NCI-H748 (cell line): ENCODE results near the gene FUT2.

Experiments
- DNase-seq: peaks from one replicate; lab custom pipeline; 2025; ENCODE audit not compliant: unreplicated experiment; lab: John Stamatoyannopoulos, UW

The FUT2 gene

DNA sequence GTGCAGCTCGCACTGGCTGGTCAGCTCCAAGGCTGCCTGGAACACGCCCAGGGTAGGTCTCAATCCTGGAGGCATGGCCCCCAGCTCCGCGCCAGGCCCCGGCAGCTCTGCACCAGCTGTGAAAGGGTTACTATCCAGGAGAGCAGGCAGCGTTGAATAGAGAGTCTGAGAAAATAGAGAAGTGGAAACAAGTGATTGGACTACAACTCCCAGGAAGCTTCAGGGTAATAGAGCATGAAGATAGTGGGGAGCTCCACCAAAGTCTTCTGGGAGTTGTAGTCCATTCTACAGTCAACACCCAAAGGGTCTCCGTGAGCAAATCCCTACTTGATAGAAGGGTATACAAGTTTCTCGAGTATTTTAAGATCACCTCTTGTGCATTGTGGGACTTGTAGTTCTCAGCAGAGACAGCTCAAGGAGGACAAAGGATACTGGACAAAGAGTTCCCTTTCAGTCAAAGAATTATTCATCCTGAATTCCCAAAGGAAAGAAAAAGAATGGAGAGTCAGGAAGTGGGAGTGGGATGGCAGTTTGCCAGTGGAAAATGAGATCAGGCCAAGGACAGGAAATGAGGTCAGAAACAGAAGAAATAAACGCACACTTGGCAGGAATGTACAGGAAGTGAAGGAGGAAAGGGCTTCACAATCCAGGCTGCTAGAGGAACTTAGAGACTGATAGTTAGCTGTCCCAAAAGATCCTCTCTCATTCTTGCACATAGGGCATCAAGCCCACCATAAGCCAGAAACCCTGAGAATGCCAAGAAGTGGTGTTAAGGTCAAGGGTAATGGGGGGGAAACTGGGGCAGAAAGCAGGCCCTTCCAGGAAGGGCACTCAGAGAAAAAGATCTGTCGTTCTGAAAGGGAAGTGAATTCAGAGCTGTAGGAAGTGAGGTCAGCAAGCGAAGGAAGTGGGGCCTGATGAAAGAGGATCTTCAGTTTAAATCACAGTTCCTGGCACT is 29.3 kb downstream of the FUT2 start:
- DNase-seq = peak; percentile 61

DNA sequence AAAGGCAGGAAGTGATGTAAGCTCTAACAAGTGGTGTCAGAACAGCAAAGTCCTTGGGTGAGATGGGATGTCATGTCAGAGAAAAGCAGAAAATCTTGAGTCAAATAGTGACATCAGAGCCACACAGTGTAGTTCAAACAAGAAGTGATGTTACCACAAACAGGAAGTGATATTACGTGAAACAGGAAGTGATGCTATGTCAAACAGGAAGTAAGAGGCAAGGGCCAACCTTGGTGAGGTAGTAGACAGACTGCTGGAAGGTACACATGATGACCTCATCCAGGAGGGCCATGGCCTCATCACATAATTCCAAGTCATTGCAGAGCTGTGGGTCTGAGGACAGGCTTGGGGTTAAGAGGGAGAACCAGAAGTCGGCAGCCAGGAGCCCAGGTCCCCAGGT is 30.8 kb downstream of the FUT2 start:
- no peak for DNase-seq

DNA sequence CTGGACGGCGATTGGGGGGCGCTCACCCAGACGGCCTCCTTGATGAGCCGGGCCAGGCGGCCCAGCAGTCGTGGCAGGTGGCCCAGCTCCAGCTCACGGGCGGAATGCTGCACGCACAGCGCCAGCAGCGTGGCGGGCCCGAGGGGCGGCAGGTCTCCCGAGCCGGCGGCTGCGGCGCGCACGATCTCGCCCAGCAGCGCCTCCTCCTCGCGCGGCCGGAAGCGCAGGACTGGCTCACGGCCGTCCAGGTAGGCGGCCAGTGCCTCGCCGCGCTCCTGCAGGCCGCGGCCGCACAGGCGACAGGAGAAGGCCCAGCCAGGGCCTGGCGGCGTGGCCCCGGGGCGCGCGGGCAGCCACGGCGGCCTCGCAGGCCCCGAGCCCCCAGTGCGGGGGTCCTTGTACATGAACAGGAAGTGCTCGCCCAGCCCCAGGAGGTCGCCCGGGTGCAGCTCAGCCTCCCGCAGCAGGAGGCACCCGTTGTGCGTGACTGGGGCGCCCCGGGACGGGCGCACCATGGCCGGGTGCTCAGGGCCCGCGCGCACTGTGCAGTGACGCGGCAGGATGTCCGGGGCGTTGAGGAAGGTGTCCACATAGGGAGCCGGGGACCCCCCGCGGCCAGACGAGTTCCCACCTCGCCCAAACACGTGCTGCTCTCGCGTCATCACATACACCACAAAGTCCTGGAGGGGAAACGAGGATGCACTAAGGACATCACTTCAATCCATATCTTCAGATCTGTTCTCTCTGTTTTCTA is 33.3 kb downstream of the FUT2 start:
- DNase-seq = no peak

DNA sequence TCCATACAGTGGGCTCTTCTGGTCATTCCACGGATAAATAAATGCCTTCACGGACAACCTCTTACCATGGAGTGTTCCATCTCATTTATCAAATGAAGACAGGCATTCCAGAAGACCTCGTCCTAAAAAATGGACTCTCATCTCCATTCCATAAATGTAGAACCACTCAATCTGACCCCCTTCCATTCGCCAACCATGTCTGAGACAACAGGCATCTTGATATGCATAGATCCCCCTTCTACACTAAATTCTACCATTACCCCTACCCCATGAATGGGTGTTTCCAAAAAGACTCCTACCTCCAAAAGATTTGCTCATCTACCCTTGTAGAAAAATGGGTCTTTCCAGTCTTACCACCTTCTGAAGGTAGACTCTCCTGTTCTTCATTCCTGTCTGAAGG is 35.7 kb downstream of the FUT2 start:
- DNase-seq = no peak

DNA sequence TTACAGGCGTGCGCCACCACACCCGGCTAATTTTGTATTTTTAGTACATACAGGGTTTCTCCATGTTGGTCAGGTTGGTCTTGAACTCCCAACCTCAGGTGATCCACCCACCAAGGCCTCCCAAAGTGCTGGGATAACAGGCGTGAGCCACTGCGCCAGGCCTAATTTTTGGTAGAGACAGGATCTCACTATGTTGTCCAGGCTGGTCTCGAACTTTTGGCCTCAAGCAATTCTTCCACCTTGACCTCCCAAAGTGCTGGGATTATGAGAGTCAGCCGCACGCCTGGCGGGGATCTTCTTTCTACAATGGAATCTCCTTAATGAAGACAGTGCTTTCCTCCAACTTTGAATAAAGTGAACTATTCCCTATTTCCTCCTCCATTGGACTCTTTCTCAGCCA is 38.9 kb downstream of the FUT2 start:
- DNase-seq = no peak

DNA sequence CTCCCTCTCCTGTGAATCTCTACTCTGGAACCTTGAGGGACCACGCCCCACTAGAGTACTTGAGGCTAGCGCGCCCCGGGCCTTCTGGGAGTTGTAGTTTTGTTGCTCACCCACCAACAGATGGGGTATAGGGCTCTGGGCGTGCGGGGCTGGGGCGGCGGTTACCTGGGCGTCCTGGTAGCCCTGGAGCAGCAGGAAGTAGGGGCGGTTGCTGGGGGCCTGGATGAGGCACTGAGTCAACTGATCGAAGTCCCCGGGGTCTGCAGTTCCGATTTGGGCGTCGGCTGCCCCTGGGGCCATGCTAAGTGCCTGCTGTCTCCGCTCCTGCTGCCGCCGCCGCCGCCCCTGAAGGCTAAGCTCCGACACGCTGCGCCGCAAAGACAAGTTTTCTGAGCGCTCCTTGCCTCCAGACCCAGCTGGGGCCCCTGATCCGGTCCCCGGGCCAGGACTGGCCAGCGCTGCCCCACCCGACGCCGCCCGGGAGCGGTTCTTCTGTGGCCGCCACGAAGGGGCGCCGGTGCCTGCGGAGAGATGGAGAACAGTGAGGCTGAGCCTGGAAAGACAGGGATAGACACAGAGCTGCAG is 39.4 kb downstream of the FUT2 start:
- peak; percentile 90 for DNase-seq

DNA sequence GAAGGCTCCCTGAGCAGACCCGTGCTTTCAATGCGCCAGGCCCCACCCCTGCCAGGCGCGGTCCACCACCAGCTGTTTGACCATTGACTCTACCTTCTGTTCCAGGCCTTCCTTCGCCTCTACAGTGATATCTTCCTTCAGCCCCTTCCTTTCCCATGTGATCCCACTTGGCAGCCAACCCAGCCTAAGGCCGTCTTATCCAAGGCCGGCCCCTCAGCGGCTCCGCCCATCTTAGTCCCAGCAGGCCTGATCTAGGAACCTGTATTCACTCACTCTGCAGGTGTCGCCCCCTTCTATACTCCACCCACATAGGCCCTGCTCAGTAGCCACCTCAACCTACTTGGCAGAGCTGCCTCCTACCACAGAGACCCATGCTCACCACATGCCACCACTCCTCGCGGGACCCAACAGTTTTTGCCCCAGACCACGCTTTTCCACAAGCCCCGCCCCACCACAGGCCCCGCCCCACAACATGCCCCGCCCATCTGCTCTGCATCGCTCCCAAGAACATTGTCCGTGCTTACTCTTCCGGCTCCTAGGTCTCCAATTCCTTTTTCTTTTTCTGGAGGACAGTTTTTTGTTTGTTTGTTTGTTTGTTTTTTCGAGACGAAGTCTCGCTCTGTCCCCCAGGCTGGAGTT is 41.7 kb downstream of the FUT2 start:
- peak; percentile 58 for DNase-seq

DNA sequence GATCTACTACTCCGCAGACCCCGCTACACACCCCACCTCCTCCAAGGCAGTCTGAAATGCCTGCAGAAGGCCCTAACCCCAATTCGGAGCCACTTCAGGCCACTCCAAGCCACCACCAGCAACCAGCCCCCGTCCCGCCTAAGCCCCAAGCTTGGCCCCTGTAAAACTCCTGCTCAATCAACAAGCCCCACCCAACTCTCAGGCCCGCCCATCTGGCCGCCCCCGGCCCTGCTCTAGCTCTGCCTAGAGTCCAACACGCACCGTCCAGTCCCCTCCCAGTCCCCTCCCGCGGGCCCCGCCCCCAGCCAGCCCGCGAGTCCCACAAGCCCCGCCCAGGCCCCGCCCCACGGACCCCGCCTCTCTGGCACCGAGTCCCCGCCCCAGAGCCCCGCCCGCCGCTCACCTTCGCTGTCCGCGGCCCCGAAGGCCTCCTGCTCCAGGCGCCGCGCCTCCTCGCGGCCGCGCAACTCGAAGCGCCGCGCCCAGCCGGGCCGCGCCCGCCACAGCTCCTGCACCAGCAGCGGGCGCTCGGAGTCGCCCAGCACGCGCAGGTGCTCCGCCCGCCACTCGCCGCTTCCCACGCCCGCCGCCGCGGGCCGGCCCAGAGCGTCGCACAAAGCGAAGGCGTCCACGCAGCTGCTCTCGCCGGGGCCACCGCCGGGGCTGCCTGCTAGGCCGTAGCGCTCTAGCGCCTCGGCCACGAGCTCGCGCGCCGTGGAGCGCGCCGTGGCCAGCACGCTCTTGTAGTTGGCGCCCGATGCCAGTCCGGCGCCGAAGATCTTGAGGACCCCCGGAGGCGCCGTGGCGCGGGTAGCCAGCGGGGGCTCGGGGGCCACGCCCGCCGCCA is 43.0 kb downstream of the FUT2 start:
- DNase-seq = peak; percentile 97

DNA sequence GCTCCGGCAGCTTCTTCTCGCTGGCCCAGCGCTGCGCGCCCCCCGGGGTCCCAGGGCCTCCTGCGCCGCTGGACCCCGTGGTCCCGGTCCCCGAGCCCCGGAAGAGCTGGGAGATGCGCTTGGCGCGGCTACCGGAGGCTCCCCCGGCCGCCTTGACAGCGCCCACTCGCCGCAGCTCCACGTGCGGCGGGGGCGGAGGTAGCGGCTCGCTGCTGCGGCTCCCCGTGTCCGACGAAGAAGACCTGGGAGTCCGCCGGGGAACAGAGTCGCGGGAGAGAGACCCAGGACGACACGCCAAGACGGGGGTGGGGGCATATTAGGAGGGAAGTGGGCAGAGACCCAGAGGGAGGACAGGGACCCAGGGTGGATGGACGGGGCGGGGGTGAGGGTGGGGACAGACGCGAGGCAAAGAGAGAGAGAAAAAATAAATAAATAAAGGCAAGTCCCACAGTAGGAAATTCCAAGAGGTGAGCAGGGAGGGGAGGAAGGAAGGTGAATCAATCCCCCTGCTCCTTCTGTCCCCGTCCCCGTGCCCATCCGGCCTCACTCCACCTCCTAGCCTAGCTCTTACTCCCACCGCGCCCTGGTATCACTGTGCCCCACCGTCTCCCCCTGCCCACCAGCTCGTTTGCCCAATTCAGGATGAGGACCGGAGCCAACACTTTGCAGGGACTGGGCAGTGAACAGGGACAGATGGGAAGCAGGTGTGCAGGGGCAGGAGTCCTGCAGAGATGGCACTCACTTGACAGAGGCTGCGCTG is 43.8 kb downstream of the FUT2 start:
- peak; percentile 68 for DNase-seq

DNA sequence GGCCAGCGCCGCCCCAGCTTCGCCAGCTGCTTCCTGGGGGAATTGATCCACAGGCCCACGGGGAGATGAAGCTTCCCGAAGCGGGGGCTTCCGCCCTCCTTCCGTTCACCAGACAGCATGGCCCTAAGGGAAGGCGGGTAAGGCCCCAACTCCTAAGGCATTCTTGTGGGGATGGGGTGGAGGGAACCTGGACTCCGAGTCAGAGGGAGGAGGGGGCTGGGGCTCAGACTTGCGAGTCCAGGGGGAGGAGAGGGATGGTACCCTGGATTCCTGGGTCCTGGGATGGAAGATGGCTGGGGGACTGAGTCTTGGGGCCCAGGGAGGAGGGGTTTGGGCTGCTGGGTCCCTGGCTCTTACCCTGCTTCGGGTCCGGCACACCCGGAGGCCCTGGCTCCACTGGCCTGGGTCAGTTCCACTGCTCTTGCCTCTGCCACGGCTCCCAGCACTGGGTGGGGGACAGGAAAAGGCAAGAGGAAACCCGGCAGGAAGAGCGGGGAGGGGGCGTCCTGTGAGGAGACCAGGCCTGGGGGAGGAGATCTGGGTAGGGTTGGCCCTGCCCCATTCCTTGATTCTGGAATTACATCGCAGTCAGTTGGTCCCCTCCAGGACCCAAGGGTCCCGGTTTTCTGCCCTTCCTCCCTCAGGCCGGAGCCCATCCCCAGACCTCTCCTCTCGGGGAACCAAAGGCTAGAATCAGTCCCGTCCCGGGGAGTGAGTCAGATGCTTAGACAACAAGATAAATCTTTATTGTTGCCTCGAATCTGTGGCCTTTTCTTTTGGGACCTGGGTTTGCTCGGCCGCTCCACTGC is 44.6 kb downstream of the FUT2 start, which contains the start of gene RASIP1:
Gene RASIP1 (minus strand): TSS at position 447 of the 809 bp plus-strand sequence. CDS start 328 bp downstream, at position 119.
- DNase-seq = no peak

DNA sequence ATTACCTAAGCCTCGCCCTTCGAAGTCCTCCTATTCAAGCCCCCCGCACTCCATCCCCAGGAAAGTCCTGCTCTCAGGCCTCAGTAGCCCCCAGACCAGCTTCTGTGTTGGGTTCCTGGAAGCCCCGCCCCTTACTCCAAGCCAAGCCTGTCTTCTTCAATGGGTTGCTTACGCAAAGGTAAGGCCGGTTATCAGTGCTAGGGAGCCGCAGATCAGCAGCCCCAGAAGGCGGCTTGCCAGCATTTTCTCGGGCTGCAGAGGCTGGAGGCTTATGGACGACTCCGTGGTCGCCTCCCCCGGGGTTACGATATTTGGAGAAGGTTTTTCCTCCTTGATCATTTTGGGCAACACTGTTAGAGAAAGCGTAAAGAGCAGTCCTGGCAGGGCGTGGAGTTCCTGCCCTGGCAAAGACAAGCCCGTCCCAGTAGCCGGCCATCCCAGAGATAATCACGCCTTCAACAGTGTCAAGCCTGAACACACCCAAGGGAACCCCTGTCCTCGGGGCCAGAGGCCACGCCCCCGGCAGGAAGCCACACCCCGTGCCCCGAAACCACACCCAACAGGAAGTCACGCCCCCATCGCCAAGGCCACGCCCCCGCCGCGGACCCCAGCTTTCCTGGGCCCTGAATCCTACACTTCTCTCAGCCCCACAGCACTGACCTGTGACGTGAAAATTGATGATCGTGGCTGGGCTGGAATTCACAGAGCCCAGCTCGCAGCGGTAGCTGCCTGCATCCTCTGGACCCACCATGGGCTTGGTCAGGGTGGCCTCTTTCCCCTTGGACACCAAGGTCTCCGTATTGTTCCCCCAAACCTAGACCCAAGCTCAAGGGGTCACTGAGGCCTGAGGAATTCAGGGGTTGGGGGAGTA is 45.6 kb downstream of the FUT2 start:
- DNase-seq = peak; percentile 49

DNA sequence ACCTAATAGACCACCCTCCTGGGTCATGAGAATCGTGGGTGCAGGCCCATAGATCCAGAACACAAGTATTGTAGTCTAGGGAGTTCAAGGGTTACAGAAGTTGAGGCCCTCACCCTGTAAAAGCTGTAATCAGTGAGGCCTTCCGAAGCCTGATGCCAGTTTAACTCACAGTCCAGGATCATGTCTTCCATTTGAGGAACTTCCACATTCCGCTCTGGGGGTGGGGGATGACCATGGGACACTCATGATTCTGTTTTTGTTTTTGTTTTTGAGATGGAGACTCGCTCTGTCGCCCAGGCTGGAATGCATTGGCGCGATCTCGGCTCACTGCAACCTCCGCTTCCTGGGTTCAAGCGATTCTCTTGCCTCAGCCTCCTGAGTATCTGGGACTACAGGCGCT is 46.3 kb downstream of the FUT2 start:
- no peak for DNase-seq

DNA sequence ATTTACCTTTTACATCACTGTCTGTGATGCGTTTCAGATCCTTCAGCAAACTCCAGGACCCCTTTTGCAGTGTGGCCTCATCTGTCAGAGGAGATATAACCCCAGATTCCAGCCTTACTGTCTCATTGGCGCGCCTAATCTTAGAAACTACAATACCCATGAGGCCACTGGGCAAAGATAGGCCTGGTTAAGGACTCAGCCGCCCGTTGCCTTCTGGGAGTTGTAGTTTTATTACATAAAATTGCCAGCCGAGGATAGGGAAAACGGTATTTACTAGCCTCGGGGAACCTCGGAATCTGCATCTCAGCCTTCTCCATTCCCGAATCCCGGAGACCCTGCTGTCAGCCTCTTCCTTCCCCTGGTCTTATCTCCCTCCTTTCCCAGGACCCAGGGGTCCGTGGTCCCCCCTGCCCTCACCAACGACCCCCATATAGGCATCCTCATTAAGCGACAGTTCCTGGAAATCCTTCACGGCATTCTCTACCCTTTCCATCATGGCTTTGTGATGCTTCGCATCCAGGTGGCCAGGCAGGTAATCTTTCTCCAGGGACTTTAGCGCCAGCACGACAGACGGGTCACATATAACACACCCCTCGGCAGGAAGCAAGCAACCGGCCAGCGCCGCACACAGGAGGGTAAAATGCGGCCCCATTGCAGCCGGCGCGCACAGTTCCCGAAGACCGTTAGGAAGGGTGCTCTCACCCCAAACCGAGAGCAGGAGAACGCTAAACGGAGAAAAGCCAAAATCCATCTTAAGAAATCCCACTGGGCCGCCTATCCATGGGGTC is 49.6 kb downstream of the FUT2 start:
- DNase-seq = peak; percentile 74

DNA sequence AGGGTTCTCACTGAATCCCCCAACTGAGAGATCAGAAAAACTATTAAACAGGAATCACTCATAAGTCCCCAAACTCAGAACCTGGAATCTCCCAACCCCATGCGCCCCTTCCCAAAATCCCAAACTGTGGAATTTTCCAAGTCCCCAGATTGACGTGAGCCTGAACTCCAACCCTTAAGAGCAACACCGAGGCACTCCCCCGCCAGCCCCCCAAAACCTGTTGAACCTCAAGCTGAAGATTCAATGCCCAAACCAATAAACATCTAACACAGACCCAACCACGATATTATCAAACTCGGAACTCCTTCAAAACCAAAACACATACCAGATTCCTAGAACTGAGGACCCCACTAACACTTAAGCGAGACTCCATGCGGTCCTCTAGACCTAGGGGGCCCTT is 50.3 kb downstream of the FUT2 start:
- DNase-seq = no peak

DNA sequence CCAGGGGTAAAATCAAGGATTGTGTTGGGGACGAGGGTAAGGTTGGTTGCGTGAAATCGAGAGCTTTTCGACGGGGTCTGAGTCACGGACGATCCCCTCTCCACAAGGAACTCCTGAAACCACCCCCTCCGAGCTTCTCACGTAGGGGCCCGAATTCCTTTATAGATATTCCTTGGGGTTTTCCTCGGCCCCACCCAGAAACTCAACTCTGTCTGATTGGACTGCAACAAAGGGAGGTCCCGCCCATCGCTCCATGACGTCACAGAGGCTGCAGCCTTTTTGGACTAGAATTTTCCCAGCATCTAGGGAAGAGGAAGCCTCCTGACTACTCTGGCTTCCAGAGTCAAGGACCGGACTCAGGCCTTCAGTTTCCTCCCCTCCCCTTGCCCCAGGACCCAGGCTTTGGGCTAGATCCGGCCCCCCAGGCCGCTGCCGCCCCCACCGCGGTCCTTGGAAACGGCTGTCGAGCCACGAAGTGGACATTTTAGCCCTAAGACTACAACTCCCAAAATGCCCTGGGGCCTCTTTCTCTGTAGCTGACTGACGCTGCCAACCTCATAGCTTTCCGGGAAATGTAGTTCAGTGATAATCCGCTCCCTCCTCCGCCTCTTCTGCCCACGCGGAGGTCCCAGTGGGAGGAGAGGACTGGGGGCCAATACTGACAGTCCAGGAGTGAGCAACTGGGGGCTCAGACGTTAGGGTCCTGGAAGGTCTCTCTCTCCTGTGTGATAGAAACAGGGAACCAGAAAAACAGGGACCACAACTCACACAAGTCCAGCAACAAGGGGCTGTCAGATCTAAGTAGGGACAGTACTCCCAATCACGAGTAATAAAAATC is 51.2 kb downstream of the FUT2 start, which contains the start of gene IZUMO1:
Gene IZUMO1 (minus strand): TSS at position 172 of the 838 bp plus-strand sequence. CDS start 1,050 bp downstream, outside the sequence.
- DNase-seq = peak; percentile 61
